ENCODE data around the gene M1AP.

Gene M1AP, protein sequence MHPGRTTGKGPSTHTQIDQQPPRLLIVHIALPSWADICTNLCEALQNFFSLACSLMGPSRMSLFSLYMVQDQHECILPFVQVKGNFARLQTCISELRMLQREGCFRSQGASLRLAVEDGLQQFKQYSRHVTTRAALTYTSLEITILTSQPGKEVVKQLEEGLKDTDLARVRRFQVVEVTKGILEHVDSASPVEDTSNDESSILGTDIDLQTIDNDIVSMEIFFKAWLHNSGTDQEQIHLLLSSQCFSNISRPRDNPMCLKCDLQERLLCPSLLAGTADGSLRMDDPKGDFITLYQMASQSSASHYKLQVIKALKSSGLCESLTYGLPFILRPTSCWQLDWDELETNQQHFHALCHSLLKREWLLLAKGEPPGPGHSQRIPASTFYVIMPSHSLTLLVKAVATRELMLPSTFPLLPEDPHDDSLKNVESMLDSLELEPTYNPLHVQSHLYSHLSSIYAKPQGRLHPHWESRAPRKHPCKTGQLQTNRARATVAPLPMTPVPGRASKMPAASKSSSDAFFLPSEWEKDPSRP

DNA sequence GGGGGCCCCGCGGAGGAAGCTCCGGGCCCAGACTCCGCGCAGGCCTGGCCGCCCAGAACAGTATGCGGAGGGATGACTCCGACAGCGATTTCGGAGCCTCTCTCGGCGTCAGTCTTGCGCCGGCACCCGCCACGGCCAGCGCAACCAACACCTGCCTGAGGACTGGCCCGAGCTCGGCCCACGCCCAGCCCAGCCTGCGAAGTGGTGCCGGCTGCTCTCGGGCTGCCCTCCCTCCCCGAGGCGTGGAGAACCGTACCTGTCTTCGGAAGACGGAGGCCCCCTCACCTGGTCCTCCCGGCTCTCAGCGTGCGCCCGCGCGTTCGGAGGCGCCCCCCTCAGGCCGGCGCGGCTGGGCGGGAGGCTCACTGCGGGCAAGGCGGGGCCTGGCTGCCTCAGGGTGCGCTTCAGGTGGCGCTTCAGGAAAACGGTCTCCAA, at the start of gene M1AP:
Gene M1AP, minus strand, starts transcription at position 322 of the 435 bp plus-strand sequence. CDS start 8,055 bp downstream, outside the sequence.
- no peak for DNase-seq (ENCODE audit: low read depth)

DNA sequence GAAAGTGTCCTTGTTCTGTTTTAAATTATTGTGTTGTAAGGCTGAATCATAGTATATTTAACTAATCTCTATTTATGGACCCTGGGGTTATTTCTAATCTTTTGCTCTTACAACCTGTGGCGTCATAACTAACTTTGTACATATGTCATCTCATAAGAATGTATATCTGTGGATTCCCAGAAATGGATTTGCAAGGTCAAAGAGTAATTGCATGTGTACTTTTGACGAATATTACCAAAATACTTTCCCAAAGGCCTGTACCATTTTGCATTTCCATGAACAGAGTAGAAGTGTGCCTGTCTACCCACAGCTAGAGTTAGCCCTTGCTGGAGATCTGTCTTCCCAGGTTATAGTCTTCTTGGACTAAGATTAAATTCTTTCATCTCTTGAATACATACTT, 48.7 kb upstream of the M1AP start:
- DNase-seq (ENCODE audit: low read depth) = peak; percentile 83

DNA sequence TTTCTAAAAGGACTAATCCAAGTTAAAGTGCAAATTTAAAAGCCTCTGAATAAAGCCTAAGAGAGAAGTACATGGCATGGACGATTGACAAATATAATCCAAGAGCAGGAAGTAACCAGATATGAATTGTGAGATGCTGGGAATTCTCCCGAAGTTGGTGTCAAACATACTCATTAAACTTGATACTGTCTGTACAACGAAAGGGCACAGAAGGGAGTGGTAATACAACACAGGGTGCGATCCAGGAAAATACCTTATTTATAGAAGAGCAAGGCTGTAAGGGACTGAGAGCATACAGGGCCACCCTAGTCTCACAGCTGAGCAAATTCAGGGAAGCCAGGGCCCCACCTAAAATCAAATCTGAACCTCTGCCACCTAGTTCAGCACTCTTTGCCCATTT, 47.5 kb upstream of the M1AP start:
- no peak for DNase-seq (ENCODE audit: low read depth)

DNA sequence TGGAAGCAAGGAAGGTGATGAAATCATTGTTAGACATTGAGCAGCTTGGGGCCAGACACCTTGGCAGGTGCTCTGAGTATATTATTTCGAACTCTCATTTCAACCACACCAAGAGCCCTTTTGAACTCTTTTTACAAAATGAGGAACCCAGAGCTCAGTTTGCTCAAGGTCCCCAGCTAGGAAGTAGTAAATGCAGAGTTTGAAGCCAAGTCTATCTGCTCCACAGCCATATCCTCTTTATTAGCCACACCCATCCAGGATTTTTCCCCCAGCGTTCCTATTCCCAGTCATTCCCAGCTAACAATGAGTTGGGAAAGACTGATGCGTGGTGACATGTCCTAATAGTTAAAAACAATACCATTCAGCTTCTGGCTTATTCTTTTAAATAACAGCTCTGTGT, 46.2 kb upstream of the M1AP start:
- DNase-seq (ENCODE audit: low read depth) = no peak

DNA sequence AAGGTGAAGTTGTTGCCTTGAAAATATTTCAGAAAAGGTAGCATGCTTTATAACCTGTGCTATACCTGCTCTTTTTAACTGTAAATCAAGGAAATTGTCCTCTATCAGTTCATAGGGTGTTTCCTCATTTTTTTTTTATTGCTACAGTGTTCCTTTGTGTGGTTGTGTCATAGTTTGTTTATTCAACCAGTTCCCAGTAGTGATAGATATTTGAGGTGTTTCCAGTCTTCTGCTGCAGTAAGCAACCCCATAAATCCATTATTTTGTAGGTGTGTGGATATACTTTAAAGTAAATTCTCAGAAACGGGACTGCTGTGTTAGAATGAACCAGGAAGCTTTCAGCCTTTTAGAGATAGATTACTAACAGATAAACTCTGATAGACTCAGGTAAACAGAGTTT, 45.5 kb upstream of the M1AP start:
- DNase-seq (ENCODE audit: low read depth) = no peak

DNA sequence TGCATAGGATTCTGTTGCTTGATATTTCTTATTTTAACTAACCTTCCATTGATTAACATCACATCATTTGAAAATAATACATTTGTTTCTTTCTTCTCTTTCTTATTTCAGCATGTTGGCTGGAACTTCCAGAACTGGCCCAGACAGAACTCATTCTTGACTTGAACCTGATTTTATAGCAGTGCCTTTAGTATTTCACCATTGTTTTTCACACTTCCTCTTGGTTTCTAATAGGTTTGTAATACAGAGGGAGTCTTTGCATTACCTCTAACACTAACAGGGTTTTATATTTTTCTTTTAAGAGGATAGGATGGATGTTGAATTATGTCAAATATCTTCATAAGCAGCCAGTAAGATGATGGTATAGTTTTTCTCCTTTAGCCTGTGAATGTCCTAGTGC, 45.1 kb upstream of the M1AP start:
- no peak for DNase-seq (ENCODE audit: low read depth)

DNA sequence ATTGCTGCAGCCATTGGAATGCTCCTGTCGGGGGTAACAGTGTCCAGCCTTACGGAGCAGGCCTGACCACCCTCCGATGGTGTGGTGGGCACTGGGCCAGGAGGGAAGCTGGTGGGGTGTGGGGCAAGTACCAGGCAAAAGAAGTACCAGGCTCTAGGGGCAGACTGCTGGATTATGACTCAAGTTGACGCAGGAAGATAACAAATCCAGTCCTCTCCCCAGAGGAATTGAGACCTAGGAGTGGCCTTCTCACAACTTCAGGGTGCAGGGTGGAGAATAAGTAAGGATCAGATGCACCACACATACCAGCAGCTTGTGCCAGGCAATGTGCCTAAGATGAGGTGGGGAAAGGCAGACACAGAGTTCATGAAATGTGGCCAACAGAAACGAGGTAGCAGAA, 43.8 kb upstream of the M1AP start:
- DNase-seq (ENCODE audit: low read depth) = no peak

DNA sequence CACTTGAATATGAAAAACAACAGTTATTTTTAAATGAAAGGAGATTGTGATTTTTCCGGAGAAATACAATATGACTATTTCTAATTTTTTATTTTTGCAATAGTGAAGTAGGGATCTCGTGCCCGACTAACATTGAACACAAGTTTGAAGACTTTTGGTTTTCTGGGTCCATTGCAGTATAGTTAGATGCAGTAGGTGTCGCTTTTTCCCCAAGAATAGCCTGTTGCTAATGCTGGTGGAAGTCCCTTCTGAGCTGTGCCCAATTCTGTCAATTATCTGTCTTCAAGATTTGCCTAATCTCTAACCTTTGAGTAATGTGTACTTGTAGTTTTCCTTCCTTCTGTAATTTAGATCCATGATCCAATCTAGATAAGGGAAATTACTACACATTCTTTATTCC, 42.4 kb upstream of the M1AP start:
- DNase-seq (ENCODE audit: low read depth) = peak; percentile 65

DNA sequence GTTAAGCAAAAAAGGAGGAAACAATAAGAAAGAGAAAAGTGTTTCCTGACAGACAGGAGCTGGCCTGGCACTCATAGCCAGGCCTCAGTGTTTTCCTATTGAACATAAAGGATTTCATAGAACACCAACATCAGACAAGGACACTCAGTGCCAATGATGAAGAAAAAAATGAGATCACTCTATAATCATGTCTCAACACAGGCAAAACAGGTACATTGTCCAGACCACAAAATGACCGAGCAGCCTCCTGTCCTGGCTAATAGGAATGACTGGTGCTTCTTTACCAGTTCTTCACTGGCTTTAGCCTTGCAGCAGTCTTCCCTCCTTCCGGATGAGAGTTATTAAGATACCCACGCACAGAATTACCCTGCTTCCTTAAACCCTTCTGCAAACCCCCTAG, 41.5 kb upstream of the M1AP start:
- no peak for DNase-seq (ENCODE audit: low read depth)

DNA sequence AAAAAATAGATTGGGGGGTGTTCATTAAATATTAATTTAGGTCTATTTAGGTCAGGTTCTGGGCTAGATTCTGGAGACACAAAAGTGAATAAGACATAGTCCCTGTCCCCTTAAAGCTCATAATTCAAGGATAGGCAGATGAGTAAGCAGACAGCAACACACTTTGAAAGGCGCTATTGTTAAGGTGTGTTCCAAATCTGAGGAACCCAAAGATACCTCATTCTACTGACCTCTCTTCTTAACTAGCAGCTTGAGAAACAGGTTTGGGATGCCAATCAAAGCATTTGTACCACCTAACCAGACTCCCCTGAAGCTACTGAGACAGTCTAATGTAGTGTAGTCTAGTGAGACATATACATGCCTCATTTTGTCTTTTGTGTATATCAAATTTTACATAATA, 40.8 kb upstream of the M1AP start:
- DNase-seq (ENCODE audit: low read depth) = no peak

DNA sequence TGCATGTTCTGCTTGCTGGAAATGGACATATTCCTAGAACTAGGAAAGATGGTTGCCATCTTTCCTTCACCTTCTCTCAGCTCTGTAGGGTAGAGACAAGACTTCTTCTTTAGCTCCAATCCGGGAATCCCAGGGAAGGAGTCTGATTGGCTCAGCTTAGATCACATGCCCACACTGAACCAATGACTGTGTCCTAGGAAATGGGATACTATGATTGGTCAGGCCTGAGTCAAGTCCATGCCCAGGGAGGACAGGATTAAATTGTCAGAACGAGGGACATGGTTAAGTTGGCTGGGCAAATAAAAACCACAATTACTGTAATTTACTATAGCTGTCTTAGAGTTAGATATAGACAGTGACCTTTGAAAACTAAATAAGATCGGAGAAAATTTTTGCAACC, 37.3 kb upstream of the M1AP start:
- no peak for DNase-seq (ENCODE audit: low read depth)

DNA sequence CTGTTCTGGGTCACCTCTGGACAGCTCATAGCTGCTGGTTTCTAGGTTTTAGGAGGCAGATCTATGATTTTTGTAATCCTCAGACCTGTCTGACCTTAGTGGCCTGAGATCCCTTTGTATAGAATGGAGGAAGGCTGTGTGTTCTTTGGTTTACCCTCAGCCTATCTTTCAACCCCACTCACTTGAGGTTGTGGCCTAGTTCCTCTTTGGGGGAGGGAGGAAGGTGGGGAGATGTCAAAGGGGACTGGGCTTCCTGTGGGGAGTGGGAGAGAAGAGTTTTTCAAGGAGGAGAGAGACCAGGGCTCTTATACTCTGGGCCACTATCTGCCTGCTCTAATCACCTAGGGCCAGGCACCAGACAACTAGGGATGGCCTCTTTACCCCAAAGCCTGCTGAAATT, 34.4 kb upstream of the M1AP start:
- DNase-seq (ENCODE audit: low read depth) = no peak

DNA sequence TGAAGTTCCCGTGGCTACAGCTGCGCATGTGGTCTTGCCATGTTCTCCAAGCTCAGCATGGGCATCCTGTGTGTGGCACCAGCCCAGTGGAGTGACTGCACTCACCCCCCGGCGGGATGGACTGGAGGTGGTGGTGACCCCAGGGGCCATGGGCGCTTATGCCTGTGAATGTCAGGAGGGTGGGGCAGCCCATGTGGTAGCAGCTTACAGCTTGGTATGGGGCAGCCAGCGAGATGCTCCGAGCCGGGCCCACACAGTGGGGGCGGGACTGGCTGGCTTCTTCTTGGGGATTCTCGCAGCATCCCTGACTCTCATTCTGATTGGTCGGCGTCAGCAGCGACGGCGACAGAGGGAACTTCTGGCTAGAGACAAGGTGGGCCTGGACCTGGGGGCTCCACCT, 31.5 kb upstream of the M1AP start:
- DNase-seq (ENCODE audit: low read depth) = no peak

DNA sequence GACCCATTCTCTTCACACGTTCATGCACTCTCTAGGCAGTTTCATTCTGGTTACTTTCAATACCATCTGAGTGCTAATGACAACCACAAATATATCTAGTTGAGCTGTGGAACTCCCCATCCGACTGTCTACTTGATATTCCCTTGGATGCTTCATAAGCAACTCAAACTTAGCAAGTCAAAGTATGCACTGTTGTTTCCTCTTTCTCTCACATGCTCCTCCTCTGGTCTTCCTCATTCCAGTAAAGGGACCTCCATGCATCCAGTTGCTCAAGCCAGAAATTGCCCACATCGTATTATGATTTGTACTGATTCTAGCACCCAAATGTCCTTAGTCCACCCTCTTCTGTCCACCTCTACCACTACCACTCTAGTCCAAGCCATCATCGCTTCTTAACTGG, 28.2 kb upstream of the M1AP start:
- no peak for DNase-seq (ENCODE audit: low read depth)

DNA sequence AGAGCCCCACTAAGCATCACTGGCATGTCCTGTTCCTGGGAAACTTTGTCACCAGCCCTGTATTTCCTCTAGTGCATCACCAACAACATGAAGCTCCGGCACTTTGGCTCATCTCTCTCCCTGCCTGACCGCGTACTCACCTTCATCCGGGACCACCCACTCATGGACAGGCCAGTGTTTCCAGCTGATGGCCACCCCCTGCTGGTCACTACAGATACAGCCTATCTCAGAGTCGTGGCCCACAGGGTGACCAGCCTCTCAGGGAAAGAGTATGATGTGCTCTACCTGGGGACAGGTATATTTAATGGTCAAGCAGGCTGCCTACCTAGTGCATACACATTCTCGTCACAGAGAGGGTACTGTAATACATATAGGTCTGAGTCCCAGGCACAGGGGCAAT, 27.0 kb upstream of the M1AP start:
- no peak for DNase-seq (ENCODE audit: low read depth)

DNA sequence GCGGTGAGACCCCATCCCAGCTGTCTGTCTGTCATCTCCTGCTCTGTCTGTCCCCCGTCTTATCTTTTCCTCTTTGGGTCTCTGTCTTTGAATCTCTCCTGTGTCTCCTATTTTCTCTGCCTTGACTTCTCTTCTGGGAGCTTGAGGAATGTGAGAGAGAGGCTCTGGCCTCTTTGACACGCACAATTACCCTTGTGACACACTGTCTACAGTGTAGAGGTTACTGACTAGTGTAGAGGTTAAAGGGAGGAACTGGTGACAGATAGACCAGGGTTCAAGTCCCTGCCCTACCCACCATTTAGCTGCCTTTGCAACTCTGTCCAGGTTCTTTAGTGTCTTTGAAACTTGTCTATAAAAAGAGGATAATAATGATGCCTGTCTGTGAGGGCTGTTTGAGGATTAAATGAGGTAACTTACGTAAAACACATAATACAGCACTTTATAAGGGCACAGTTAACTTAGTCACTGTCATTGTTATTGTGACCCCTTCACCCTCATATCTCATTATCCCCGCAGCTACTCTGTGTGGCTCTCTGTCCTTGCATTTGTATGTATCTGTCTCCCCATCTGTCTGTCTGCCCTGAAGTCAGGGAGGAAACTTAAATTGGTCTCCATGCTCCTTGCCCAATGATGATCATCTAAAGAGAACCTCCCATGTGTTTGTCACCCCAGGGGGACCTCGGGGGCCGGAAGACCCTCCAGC, 25.8 kb upstream of the M1AP start:
- DNase-seq (ENCODE audit: low read depth) = no peak

DNA sequence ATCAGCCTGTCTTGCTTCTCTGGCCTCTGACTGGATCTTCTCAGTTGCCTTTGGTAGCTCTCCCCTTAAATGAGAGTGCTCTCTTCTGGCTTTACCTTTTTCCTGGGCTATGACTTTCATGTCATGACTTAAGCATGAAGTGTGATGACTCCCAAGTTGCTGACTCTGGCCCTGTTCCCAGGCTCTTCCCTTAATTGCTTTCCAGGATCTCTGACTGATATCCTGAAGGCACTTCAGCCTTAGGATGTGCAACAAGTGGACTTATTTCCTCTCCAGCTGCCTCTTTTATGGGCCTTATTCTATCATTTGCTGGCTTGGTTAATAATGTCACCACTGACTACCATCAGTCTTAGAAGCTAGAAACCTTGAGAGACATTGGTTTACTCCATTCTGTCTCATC, 23.3 kb upstream of the M1AP start:
- no peak for DNase-seq (ENCODE audit: low read depth)

DNA sequence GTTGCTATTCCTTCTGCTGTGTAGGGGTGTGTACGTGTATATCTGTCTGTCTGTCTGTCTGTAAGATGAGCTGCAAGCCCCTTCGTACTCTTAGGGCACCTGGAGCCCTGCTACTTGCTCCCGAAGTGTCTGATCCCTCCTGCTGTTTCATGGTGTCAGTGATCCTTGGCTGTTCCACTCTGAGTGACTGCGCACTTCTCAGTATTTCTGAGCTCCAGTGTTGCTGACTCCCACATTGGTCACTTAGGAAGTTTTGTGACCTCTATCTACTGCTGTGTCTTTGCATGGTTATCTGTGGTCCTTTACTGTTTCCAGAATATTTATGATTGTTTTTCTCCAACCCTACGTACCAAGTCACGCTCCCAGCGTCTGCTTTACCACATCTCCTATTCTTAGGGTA, 22.1 kb upstream of the M1AP start:
- DNase-seq (ENCODE audit: low read depth) = no peak

DNA sequence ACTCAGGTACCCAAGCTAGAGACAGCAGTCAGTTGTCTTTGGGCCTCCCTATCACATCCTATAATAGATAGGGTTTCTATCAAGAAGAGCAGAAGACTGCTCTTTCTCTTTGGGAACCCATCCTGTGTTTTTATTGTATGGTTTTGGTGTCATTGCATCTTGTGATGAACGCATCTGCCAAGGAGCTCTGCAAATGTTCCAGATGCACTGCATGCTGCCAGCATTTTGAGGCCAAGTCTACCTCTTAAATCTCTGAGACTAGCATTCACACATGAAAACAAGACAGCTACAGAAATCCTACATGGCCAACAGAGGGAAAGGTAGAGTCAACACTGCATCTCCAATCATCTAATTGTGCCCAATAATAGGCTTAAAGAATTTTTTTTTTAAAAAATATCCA, 20.0 kb upstream of the M1AP start:
- DNase-seq (ENCODE audit: low read depth) = no peak

DNA sequence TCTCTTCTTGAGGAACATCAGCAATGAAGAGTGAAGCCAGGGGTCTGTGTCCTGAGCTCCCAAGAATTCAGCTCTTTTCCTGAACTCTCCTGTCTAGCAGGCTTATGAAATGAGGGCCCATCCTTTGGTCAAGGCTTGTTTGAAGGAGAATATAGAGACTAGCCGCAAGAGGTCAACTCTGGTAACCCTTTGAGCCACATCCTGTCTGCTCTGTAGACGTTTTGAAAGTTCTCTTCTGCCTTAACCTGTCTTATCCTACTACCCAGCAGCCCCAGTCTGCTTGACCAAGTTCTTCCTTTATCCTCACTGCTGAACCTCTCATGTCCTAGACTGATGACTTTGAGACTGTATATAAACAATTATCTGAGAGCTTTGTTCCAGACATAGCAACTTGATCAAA, 11.3 kb upstream of the M1AP start:
- DNase-seq (ENCODE audit: low read depth) = no peak

DNA sequence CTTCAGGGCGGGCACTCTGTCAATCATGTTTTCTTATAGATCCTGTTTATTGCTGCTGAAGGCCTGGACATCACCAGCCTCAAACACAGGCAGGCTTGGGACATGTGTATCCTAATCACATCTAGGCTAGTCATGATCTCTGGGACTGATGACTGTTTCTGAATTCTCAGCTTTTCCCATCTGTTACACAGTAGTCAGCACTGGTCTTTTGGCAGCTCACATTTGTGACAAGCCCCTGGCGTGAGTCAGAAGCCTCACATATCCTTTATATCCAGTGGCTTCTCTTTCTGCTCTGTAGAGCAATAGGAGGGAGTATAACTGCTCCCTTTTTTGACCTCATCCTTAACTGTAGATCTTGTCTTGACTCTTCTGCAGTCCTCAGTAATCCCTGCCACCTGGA, 10.4 kb upstream of the M1AP start:
- peak; percentile 32 for DNase-seq (ENCODE audit: low read depth)

DNA sequence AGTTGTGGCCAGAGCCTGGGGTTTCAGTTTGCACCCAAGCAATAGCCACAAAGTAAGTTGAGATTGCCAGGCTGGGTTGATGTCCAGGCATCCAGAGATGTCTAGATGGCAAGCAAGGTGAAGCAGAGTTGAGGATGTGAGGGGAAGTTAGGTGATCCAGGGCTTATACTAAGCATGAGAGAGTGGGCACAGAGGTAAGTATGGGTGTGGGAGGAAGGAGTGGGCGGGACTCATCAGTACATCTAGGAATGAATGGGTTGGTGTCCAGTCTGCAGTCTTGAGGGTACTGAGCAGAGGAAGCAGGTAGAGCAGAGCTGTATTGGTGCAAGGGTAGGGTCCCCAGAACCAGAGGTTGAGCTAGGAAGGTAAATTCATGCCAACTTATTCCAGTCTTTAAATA, 7.4 kb upstream of the M1AP start:
- no peak for DNase-seq (ENCODE audit: low read depth)
